Left lung (tissue), 10 donors: ENCODE results near the gene AGMO. TPM values are rescaled to one million over a fixed set of nuclear protein-coding genes. Genes with fewer than 3 reads are reported as not detected.
"Not testable (repeated sequence)": the region's sequence is repeated elsewhere in the genome, so short reads cannot be mapped to it uniquely, and the experiment has no call there.

Source experiments
- ATAC-seq: fragments of 200-7000 bp; cut with Tn5 transposase; one replicate; pipeline ENCODE4 v1.9.1; 2020; ENCODE audit warnings: moderate library complexity
- DNase-seq, 4 donors: peaks; one replicate each; pipeline ENCODE4 v3.0.0-alpha.2; 2013 to 2020
- H3K27ac ChIP-seq, 2 donors: fragments of 200-600 bp; sonication (generic) in 1 of 2; one replicate each; pipeline versions ENCODE4 v1.5.0 to v1.8.0; 2020 to 2021
- H3K27me3 ChIP-seq, 2 donors: fragments of 200-600 bp; sonication (generic) in 1 of 2; one replicate each; pipeline versions ENCODE4 v1.5.0 to v1.8.0; 2020 to 2021
- H3K36me3 ChIP-seq, 2 donors: fragments of 200-600 bp; sonication (generic) in 1 of 2; one replicate each; pipeline versions ENCODE4 v1.5.0 to v1.8.0; 2020 to 2021
- H3K4me1 ChIP-seq, 2 donors: fragments of 200-600 bp; one replicate each; pipeline ENCODE4 v1.8.0; 2021
- H3K4me3 ChIP-seq, 2 donors: fragments of 200-600 bp; sonication (generic) in 1 of 2; one replicate each; pipeline versions ENCODE4 v1.5.0 to v1.8.0; 2020 to 2021; ENCODE audit warnings: mild to moderate bottlenecking in 1 of 2
- H3K9me3 ChIP-seq, 2 donors: fragments of 200-600 bp; sonication (generic) in 1 of 2; one replicate each; pipeline versions ENCODE4 v1.5.0 to v1.8.0; 2020 to 2021
- CTCF ChIP-seq, 2 donors: fragments of 200-600 bp; sonication (generic) in 1 of 2; IDR thresholded peaks; one replicate each; pipeline versions ENCODE4 v1.5.0 to v1.8.0; 2021; ENCODE audit warnings: antibody characterized with exemption in 2 of 2
- intact Hi-C, 2 donors: fragments of 100-400 bp; cut with DNase I; formaldehyde crosslinking; loops; one replicate each; pipeline versions ENCODE4 v1.11.2 to v1.14.2; 2022
- polyA plus RNA-seq, 6 donors: library from polyadenylated mRNA; unstranded; fragments of 120-200 nt; gene quantifications; one replicate each; pipeline ENCODE4 v1.2.1, GENCODE V29; 2013; ENCODE audit not compliant: insufficient read length in 6 of 6
- total RNA-seq, 2 donors: library from RNA; stranded (reverse); fragmentation: NEBNext Ultra II Directional; extraction: Animal tissue kit (Norgen Biotek cat#: 25700); gene quantifications; one replicate each; pipeline ENCODE4 v1.2.1, GENCODE V29; 2021
- donor health status: DM: no; HTN: yes; CAD: no.
- donor health status: DM: no; HTN: no; CAD: no.

Gene AGMO
- total and polyA plus RNA-seq, 8 donors, result 0.32 to 0.85 (median 0.42) TPM

- TF ChIP-seq CTCF (IDR thresholded peaks at IDR 0.05), result no peak
- Histone ChIP-seq H3K9me3 (peaks cover 0 to 3% of the 10 kb centered on the region in 2 donors), H3K36me3 (no peaks in the 10 kb centered on the region), H3K27me3 (no peaks in the 10 kb centered on the region), H3K4me3 (no peak overlapping the region), H3K4me1 (no peaks in the 10 kb centered on the region), H3K27ac (no peak overlapping the region)
- no peak for ATAC-seq
- no peak for DNase-seq
- intact Hi-C loops, result no loop called here
Measured at GRCh38 chr7:15306296-15306695, 255.5 kb downstream of the AGMO start.

GRCh38 chr7:15305002-15305600 is 256.7 kb downstream of the AGMO start:
- no peaks in the 10 kb centered on the region for H3K27me3 ChIP-seq
- no peak overlapping the region for H3K27ac ChIP-seq
- H3K36me3 ChIP-seq, result no peaks in the 10 kb centered on the region
- no peaks in the 10 kb centered on the region for H3K4me1 ChIP-seq
- intact Hi-C loops, result no loop called here
- peak; percentile 41 to 73 for TF ChIP-seq CTCF (IDR thresholded peaks at IDR 0.05)
- H3K4me3 ChIP-seq, result no peak overlapping the region
- H3K9me3 ChIP-seq, result no peaks in the 10 kb centered on the region
- peak in 1 of 4 donors; percentile 44 for DNase-seq
- ATAC-seq, result peak; percentile 65

- intact Hi-C loops, result no loop called here
- Histone ChIP-seq H3K4me3 (no peak overlapping the region), H3K27ac (no peak overlapping the region), H3K4me1 (no peaks in the 10 kb centered on the region), H3K9me3 (no peaks in the 10 kb centered on the region), H3K36me3 (no peaks in the 10 kb centered on the region), H3K27me3 (no peaks in the 10 kb centered on the region)
- TF ChIP-seq CTCF (IDR thresholded peaks at IDR 0.05), result no peak
- DNase-seq, result no peak
- no peak for ATAC-seq
Measured at GRCh38 chr7:15303357-15303756, 258.5 kb downstream of the AGMO start.

GRCh38 chr7:15300986-15301385 is 260.8 kb downstream of the AGMO start:
- H3K4me3 ChIP-seq, intact Hi-C loops, ATAC-seq: not testable (repeated sequence)

GRCh38 chr7:15292138-15292537 is 269.7 kb downstream of the AGMO start:
- H3K36me3 ChIP-seq, result no peaks in the 10 kb centered on the region
- no peaks in the 10 kb centered on the region for H3K27me3 ChIP-seq
- no peaks in the 10 kb centered on the region for H3K9me3 ChIP-seq
- no peaks in the 10 kb centered on the region for H3K4me1 ChIP-seq
- no peak for DNase-seq
- no peak for ATAC-seq
- H3K4me3 ChIP-seq, result no peak overlapping the region
- intact Hi-C loops, result no loop called here
- no peak overlapping the region for H3K27ac ChIP-seq
- no peak for TF ChIP-seq CTCF (IDR thresholded peaks at IDR 0.05)

More at GRCh38 chr7:15300986-15301385, 260.8 kb downstream of the AGMO start:
- not testable (repeated sequence) for H3K36me3 ChIP-seq, H3K27me3 ChIP-seq, H3K27ac ChIP-seq, DNase-seq, H3K4me1 ChIP-seq, H3K9me3 ChIP-seq

GRCh38 chr7:15291699-15292098 is 270.1 kb downstream of the AGMO start:
- intact Hi-C loops, result no loop called here
- no peak for TF ChIP-seq CTCF (IDR thresholded peaks at IDR 0.05)
- Histone ChIP-seq H3K27me3 (no peaks in the 10 kb centered on the region), H3K4me1 (no peaks in the 10 kb centered on the region), H3K27ac (no peak overlapping the region), H3K4me3 (no peak overlapping the region), H3K9me3 (no peaks in the 10 kb centered on the region), H3K36me3 (no peaks in the 10 kb centered on the region)
- ATAC-seq (no peak), DNase-seq (no peak)
